GM12878 (cell line): ENCODE measurements around the gene NIN. TPM values are rescaled to one million over a fixed set of nuclear protein-coding genes. Genes with fewer than 3 reads are reported as not detected.

Experiments
- ATAC-seq: fragments of 200-7000 bp; cut with Tn5 transposase; 3 replicates; pipeline ENCODE4 v1.9.1; 2020; ENCODE audit warnings: mild to moderate bottlenecking, moderate library complexity
- BruUV-seq: library from RNA; stranded (reverse); fragments of 400-500 nt; replicated peaks from 2 replicates; lab custom pipeline; 2021; lab: Mats Ljungman, UMichigan
- CTCF ChIA-PET: fragments of 300-600 bp; sonication (Branson Sonifier 250); formaldehyde crosslinking; extraction: SDS; loops from one replicate; lab custom pipeline; 2021; ENCODE audit warnings: inconsistent platforms; lab: Yijun Ruan, JAX
- POLR2A ChIA-PET: fragments of 350-600 bp; formaldehyde crosslinking; extraction: SDS; loops from one replicate; lab custom pipeline; 2021; ENCODE audit warnings: inconsistent platforms; lab: Charles Lee
- RAD21 ChIA-PET: fragments of 300-600 bp; sonication (Branson Sonifier 250); formaldehyde crosslinking; loops from one replicate; lab custom pipeline; 2023; ENCODE audit warnings: antibody characterized with exemption; ENCODE audit not compliant: unreplicated experiment; lab: Charles Lee
- SMC1A ChIA-PET: fragments of 300-600 bp; sonication (Branson Sonifier 250); formaldehyde crosslinking; loops from one replicate; lab custom pipeline; 2023; ENCODE audit not compliant: unreplicated experiment, uncharacterized antibody; lab: Charles Lee
- DNase-seq: peaks from one replicate; pipeline ENCODE4 v3.0.0-alpha.2; 2011; ENCODE audit warnings: low read depth, low spot score
- FAIRE-seq: peaks from 3 replicates; lab custom pipeline; 2011; peaks lifted over from hg19 to GRCh38; lab: Jason Lieb, UNC
- H2AFZ ChIP-seq: 2 replicates; pipeline ENCODE4 v1.6.0; 2011; ENCODE audit warnings: low read depth, low read length, control low read depth; ENCODE audit not compliant: control insufficient read depth
- H3K27ac ChIP-seq: 2 replicates; pipeline ENCODE4 v1.5.1; 2011; ENCODE audit warnings: control low read depth; ENCODE audit not compliant: control insufficient read depth, insufficient read depth
- H3K27me3 ChIP-seq, 2 experiments: replicated peaks in 1 of 2; 2 replicates each; pipeline versions ENCODE4 v1.6.0 to v1.6.1; 2011; ENCODE audit warnings: low read length in 1 of 2; ENCODE audit not compliant: control insufficient read depth in 2 of 2, insufficient read depth in 2 of 2
- H3K36me3 ChIP-seq, 2 experiments: 2 replicates each; pipeline ENCODE4 v1.5.1; 2011; ENCODE audit warnings: low read length in 1 of 2; ENCODE audit not compliant: control insufficient read depth in 2 of 2, insufficient read depth in 2 of 2
- H3K4me1 ChIP-seq: 2 replicates; pipeline ENCODE4 v1.6.1; 2011; ENCODE audit warnings: mild to moderate bottlenecking, low read length, moderate library complexity, mixed read lengths; ENCODE audit not compliant: control insufficient read depth, insufficient read depth
- H3K4me2 ChIP-seq: 2 replicates; pipeline ENCODE4 v1.6.0; 2011; ENCODE audit warnings: control low read depth; ENCODE audit not compliant: control insufficient read depth, insufficient read depth
- H3K4me3 ChIP-seq: fragments of 200-600 bp; sonication (generic); 2 replicates; pipeline ENCODE4 v1.5.1; 2016
- H3K79me2 ChIP-seq: 2 replicates; pipeline ENCODE4 v1.6.0; 2011; ENCODE audit warnings: low read length; ENCODE audit not compliant: control insufficient read depth, insufficient read depth
- H3K9ac ChIP-seq: 2 replicates; pipeline ENCODE4 v1.8.0; 2011; ENCODE audit warnings: low read length, control low read depth, mixed read lengths; ENCODE audit not compliant: control insufficient read depth, insufficient read depth
- H3K9me3 ChIP-seq: replicated peaks from 3 replicates; pipeline ENCODE4 v1.5.1; 2011; ENCODE audit warnings: mild to moderate bottlenecking, low read length; ENCODE audit not compliant: control insufficient read depth, insufficient read depth
- H4K20me1 ChIP-seq: 2 replicates; pipeline ENCODE4 v1.6.0; 2011; ENCODE audit not compliant: control insufficient read depth, insufficient read depth
- CEBPB ChIP-seq, 2 experiments: fragments of 150-350 bp in 1 of 2; IDR thresholded peaks; 2 replicates each; pipeline ENCODE4 v1.6.1; 2012 to 2014; ENCODE audit warnings: low read depth in 2 of 2, low read length in 2 of 2, borderline replicate concordance in 1 of 2, inconsistent platforms in 1 of 2
- EED ChIP-seq: sonication (generic); IDR thresholded peaks from 2 replicates; pipeline ENCODE4 v1.6.1; 2016; ENCODE audit warnings: antibody characterized with exemption, low read depth
- NKRF ChIP-seq: fragments of 450-650 bp; conservative IDR thresholded peaks from 2 replicates; pipeline ENCODE4 v1.6.1; 2017; ENCODE audit warnings: mild to moderate bottlenecking, moderate library complexity
- NR2C1 ChIP-seq: fragments of 450-650 bp; IDR thresholded peaks from 2 replicates; pipeline ENCODE4 v1.6.1; 2017; ENCODE audit warnings: antibody characterized with exemption, mild to moderate bottlenecking, moderate library complexity
- SMAD5 ChIP-seq: IDR thresholded peaks from 2 replicates; pipeline ENCODE4 v1.6.1; 2016; ENCODE audit warnings: antibody characterized with exemption, low read depth
- SRF ChIP-seq, 2 experiments: IDR thresholded peaks; 2 replicates each; pipeline ENCODE4 v1.6.1; 2011; ENCODE audit warnings: low read depth in 2 of 2, low read length in 2 of 2, mild to moderate bottlenecking in 1 of 2, moderate library complexity in 1 of 2
- ZBED1 ChIP-seq: IDR thresholded peaks from 2 replicates; pipeline ENCODE4 v1.6.1; 2016; ENCODE audit warnings: borderline replicate concordance
- WGBS: methylation state at CpG from one replicate; pipeline ENCODE4 v1.1.6; 2016; ENCODE audit warnings: low lambda C conversion rate; ENCODE audit not compliant: insufficient replicate concordance, insufficient coverage; ENCODE audit errors: missing lambda C conversion rate; 5-methylcytosine and 5-hydroxymethylcytosine counted together
- in situ Hi-C: fragments of 300-500 bp; cut with MboI; formaldehyde crosslinking; loops from 9 replicates; pipeline ENCODE4 v1.14.3; 2018; ENCODE audit warnings: mixed read lengths
- intact Hi-C: fragments of 100-400 bp; cut with micrococcal nuclease; formaldehyde crosslinking; loops from one replicate; pipeline ENCODE4 v1.14.2; 2022; ENCODE audit not compliant: unreplicated experiment
- polyA plus RNA-seq, 11 experiments: library from polyadenylated mRNA; depleted of rRNA in 4 of 11; unstranded in 6 of 11; stranded (reverse) in 5 of 11; fragments of >200 nt; fragmentation: Nextera tagmentation in 4 of 11; fragmentation: Illumina TruSeq in 1 of 11; extraction: Ambion mirVana in 4 of 11; extraction: Trizol in 1 of 11; gene quantifications; 1 replicate in 1 of 11; 2 replicates in 10 of 11; pipeline versions ENCODE4 v1.2.1 to v1.2.3, GENCODE V29; 2011 to 2016; ENCODE audit warnings: inconsistent platforms in 2 of 11, missing spikeins in 2 of 11, low read depth in 1 of 11
- total RNA-seq, 4 experiments: library from RNA; depleted of rRNA in 3 of 4; stranded (reverse); fragments of >200 nt in 3 of 4; fragmentation: Illumina TruSeq in 1 of 4; extraction: Trizol in 1 of 4; gene quantifications; 2 replicates each; pipeline versions ENCODE4 v1.2.1 to v1.2.3, GENCODE V29; 2013 to 2021
- TF ChIP-seq, protein P1 (sequence below): fragments of 450-650 bp; IDR thresholded peaks from 2 replicates; pipeline ENCODE4 v1.6.1; 2018; ENCODE audit warnings: mild to moderate bottlenecking, low read depth, moderate library complexity; ENCODE audit not compliant: partially characterized antibody
- TF ChIP-seq, protein P2 (sequence below): fragments of 450-650 bp; IDR thresholded peaks from 2 replicates; pipeline ENCODE4 v1.6.1; 2016; ENCODE audit warnings: mild to moderate bottlenecking, moderate library complexity, borderline replicate concordance

The NIN gene
- total and polyA plus RNA-seq, 10 of the 15 experiments (the other 5 are each of a cell fraction or from before 2014, with no cell fraction given), result 16.2 to 135 (median 70.3) TPM

DNA sequence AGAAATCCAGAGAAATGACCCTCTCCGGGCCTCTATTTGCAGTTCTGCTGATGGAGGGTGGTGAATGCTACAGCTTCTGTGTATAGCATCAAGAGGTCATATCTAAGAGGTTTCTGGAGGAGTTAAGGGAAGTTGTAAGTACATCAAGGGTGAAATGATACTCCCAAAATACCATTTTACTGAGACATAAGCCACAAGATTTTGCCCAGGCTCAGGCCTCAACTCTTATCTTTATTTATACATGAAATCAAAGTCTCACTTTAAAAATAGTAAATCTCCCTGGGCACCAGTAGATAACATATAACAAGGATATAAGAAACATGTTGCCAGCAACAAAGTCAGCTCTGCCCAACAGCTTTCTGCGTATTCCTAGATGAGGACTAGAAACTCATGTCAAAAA is 40.4 kb downstream of the NIN start (continued):
- TF ChIP-seq, protein P1, sequence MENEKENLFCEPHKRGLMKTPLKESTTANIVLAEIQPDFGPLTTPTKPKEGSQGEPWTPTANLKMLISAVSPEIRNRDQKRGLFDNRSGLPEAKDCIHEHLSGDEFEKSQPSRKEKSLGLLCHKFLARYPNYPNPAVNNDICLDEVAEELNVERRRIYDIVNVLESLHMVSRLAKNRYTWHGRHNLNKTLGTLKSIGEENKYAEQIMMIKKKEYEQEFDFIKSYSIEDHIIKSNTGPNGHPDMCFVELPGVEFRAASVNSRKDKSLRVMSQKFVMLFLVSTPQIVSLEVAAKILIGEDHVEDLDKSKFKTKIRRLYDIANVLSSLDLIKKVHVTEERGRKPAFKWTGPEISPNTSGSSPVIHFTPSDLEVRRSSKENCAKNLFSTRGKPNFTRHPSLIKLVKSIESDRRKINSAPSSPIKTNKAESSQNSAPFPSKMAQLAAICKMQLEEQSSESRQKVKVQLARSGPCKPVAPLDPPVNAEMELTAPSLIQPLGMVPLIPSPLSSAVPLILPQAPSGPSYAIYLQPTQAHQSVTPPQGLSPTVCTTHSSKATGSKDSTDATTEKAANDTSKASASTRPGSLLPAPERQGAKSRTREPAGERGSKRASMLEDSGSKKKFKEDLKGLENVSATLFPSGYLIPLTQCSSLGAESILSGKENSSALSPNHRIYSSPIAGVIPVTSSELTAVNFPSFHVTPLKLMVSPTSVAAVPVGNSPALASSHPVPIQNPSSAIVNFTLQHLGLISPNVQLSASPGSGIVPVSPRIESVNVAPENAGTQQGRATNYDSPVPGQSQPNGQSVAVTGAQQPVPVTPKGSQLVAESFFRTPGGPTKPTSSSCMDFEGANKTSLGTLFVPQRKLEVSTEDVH, result no peak

DNA sequence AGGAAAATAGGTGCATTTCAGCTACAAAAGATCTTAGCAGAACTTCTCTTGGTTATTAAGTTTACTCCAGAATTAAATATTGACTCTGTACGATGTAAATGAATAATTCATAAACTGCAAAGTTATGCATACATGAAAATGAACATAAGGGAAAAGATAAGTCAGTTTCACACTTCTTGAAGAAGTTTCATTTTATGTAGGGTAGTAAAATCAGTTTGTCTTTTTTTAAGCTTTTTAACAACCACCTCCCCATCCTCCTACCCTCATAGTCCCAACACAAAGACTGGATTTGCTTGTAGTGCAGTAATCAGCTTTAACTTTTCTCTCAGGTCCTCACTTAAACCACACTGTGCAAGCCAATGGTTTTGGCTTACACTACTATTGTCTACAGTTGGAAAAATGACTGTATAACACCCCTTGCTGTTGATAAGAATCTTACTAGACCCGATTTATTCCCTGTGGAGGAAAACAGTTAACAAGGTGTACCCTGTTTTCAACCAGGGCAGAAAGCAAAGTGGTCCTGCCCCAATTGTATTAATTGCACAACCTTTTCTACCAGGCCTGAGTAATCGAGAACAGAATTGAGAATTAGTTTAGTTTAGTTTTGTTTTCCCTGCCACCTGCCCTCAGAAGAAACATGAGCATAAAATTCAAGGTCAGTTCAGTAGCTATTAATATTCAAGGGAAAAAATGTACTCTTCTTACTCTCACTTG is 44.1 kb downstream of the NIN start:
- ChIA-PET SMC1A (interaction anchor here (0.8 to 17.3 kb wide), 13 partner anchors 8 to 186 kb away, joined by 3 to 360 read pairs (median 6); partner anchors contain the start of gene NIN), POLR2A (interaction anchor here (0.5 to 1.8 kb wide), 7 partner anchors 10 to 242 kb away, joined by 3 to 6 read pairs (median 4); no protein-coding TSS in a partner anchor), RAD21 (interaction anchor here (1.0 to 10.9 kb wide), 7 partner anchors 13 to 89 kb away, joined by 3 to 113 read pairs (median 11); partner anchors contain the start of gene NIN), CTCF (interaction anchor here (0.8 to 20.1 kb wide), 11 partner anchors 11 to 187 kb away, joined by 3 to 237 read pairs (median 4); no protein-coding TSS in a partner anchor)
- peak overlapping the region; percentile 70 for H3K4me2 ChIP-seq
- no peak for ATAC-seq
- H3K9ac ChIP-seq, result peak overlapping the region; percentile 32; the same call in 1 of the 2 replicates
- peaks cover 70% of the 10 kb centered on the region for H3K4me1 ChIP-seq
- no peak for FAIRE-seq
- intact Hi-C loops (loop anchor here (2.0 kb wide), 1 partner anchor 74 kb away; no protein-coding TSS in a partner anchor), in situ Hi-C loops (loop anchor here (5.0 kb wide), 1 partner anchor 70 kb away; no protein-coding TSS in a partner anchor)
- H3K36me3 ChIP-seq, result peaks cover 0 to 39% of the 10 kb centered on the region in 2 experiments
- no peak overlapping the region for H2AFZ ChIP-seq
- H3K4me3 ChIP-seq, result peak overlapping the region; percentile 54; the same call in 1 of the 2 replicates
- H3K27me3 ChIP-seq, result no peaks in the 10 kb centered on the region
- 1% methylated on average over 3 of the region's 3 CpGs for WGBS
- no peaks in the 10 kb centered on the region for H4K20me1 ChIP-seq
- no peak for DNase-seq
- peaks cover 52% of the 10 kb centered on the region for H3K79me2 ChIP-seq
- H3K27ac ChIP-seq, result peak overlapping the region; percentile 97
- H3K9me3 ChIP-seq, result no peaks in the 10 kb centered on the region
- BruUV-seq, result TSS peak; percentile 14
- TF ChIP-seq, protein P2, sequence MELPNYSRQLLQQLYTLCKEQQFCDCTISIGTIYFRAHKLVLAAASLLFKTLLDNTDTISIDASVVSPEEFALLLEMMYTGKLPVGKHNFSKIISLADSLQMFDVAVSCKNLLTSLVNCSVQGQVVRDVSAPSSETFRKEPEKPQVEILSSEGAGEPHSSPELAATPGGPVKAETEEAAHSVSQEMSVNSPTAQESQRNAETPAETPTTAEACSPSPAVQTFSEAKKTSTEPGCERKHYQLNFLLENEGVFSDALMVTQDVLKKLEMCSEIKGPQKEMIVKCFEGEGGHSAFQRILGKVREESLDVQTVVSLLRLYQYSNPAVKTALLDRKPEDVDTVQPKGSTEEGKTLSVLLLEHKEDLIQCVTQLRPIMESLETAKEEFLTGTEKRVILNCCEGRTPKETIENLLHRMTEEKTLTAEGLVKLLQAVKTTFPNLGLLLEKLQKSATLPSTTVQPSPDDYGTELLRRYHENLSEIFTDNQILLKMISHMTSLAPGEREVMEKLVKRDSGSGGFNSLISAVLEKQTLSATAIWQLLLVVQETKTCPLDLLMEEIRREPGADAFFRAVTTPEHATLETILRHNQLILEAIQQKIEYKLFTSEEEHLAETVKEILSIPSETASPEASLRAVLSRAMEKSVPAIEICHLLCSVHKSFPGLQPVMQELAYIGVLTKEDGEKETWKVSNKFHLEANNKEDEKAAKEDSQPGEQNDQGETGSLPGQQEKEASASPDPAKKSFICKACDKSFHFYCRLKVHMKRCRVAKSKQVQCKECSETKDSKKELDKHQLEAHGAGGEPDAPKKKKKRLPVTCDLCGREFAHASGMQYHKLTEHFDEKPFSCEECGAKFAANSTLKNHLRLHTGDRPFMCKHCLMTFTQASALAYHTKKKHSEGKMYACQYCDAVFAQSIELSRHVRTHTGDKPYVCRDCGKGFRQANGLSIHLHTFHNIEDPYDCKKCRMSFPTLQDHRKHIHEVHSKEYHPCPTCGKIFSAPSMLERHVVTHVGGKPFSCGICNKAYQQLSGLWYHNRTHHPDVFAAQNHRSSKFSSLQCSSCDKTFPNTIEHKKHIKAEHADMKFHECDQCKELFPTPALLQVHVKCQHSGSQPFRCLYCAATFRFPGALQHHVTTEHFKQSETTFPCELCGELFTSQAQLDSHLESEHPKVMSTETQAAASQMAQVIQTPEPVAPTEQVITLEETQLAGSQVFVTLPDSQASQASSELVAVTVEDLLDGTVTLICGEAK, result no peak
- peak; percentile 38 to 78; a peak in 1 of 4 replicates for TF ChIP-seq CEBPB (IDR thresholded peaks at IDR 0.05; ENCODE audit: borderline replicate concordance in 1 of 2, low read depth in 2 of 2, low read length in 2 of 2)
- no peak for TF ChIP-seq NKRF
- no peak for TF ChIP-seq EED
- no peak for TF ChIP-seq SMAD5
- no peak for TF ChIP-seq NR2C1
- peak; percentile 38; the same call in 1 of the 2 replicates for TF ChIP-seq ZBED1
- peak in 1 of 2 experiments; percentile 85; a peak in 2 of 4 replicates for TF ChIP-seq SRF (IDR thresholded peaks at IDR 0.05; ENCODE audit: low read depth in 2 of 2, low read length in 2 of 2)
